Esophagus muscularis mucosa (tissue), 3 donors: ENCODE results near the gene GOLGA8S.
"Not testable (repeated sequence)": the region's sequence is repeated elsewhere in the genome, so short reads cannot be mapped to it uniquely, and the experiment has no call there.

ENCODE experiments used
- CTCF ChIP-seq, 3 experiments: fragments of 200-600 bp in 2 of 3; fragments of 450-650 bp in 1 of 3; sonication (generic) in 2 of 3; IDR thresholded peaks; one replicate each; pipeline ENCODE4 v1.5.1; 2017 to 2019; ENCODE audit warnings: antibody characterized with exemption in 3 of 3, mild to moderate bottlenecking in 2 of 3, moderate library complexity in 1 of 3
- EP300 ChIP-seq: sonication (generic); formaldehyde crosslinking; IDR thresholded peaks from one replicate; pipeline ENCODE4 v1.6.1; 2017; ENCODE audit warnings: antibody characterized with exemption

GRCh38 chr15:23380700-23381099 lies 26.2 kb downstream of the GOLGA8S start:
- TF ChIP-seq CTCF (IDR thresholded peaks at IDR 0.05); EP300: not testable (repeated sequence)
